Neutrophil (primary cell): ENCODE results near the gene TASP1.
"Not testable (repeated sequence)": the region's sequence is repeated elsewhere in the genome, so short reads cannot be mapped to it uniquely, and the experiment has no call there.

Experiments used
- H3K27ac ChIP-seq: fragments of 200-600 bp; sonication (generic); 2 replicates; pipeline ENCODE4 v1.5.1; 2016; ENCODE audit warnings: mild to moderate bottlenecking, moderate library complexity
- H3K27me3 ChIP-seq: fragments of 200-600 bp; sonication (generic); 2 replicates; pipeline ENCODE4 v1.6.0; 2016; ENCODE audit warnings: mild to moderate bottlenecking
- H3K36me3 ChIP-seq: fragments of 200-600 bp; sonication (generic); 2 replicates; pipeline ENCODE4 v1.5.1; 2017
- H3K4me1 ChIP-seq, 2 experiments: fragments of 200-600 bp in 1 of 2; sonication (generic) in 1 of 2; 1 replicate in 1 of 2; 2 replicates in 1 of 2; pipeline versions ENCODE4 v1.5.1 to v1.6.1; 2013 to 2016; ENCODE audit warnings: low read depth in 1 of 2, low read length in 1 of 2, mild to moderate bottlenecking in 1 of 2, moderate library complexity in 1 of 2; ENCODE audit not compliant: control insufficient read depth in 1 of 2, insufficient read depth in 1 of 2
- H3K4me3 ChIP-seq, 2 experiments: fragments of 200-600 bp in 1 of 2; sonication (generic) in 1 of 2; 1 replicate in 1 of 2; 2 replicates in 1 of 2; pipeline ENCODE4 v1.5.1; 2013 to 2016; ENCODE audit warnings: low read depth in 1 of 2, low read length in 1 of 2, mild to moderate bottlenecking in 1 of 2, moderate library complexity in 1 of 2
- H3K9me3 ChIP-seq: fragments of 200-600 bp; sonication (generic); 2 replicates; pipeline ENCODE4 v1.5.1; 2016
- TF ChIP-seq, protein P1 (sequence below): fragments of 200-600 bp; sonication (generic); IDR thresholded peaks from 2 replicates; pipeline ENCODE4 v1.5.1; 2016; ENCODE audit warnings: antibody characterized with exemption

The TASP1 gene

GRCh38 chr20:13625304-13625979 lies 13.3 kb downstream of the TASP1 start:
- H3K36me3 ChIP-seq, result no peaks in the 10 kb centered on the region
- no peak overlapping the region for H3K27ac ChIP-seq
- H3K4me1 ChIP-seq, result no peaks in the 10 kb centered on the region
- no peaks in the 10 kb centered on the region for H3K27me3 ChIP-seq
- H3K9me3 ChIP-seq, result no peaks in the 10 kb centered on the region
- H3K4me3 ChIP-seq, result no peak overlapping the region
- TF ChIP-seq, protein P1, sequence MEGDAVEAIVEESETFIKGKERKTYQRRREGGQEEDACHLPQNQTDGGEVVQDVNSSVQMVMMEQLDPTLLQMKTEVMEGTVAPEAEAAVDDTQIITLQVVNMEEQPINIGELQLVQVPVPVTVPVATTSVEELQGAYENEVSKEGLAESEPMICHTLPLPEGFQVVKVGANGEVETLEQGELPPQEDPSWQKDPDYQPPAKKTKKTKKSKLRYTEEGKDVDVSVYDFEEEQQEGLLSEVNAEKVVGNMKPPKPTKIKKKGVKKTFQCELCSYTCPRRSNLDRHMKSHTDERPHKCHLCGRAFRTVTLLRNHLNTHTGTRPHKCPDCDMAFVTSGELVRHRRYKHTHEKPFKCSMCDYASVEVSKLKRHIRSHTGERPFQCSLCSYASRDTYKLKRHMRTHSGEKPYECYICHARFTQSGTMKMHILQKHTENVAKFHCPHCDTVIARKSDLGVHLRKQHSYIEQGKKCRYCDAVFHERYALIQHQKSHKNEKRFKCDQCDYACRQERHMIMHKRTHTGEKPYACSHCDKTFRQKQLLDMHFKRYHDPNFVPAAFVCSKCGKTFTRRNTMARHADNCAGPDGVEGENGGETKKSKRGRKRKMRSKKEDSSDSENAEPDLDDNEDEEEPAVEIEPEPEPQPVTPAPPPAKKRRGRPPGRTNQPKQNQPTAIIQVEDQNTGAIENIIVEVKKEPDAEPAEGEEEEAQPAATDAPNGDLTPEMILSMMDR, result no peak

- H3K27me3 ChIP-seq, H3K9me3 ChIP-seq, H3K4me1 ChIP-seq, H3K36me3 ChIP-seq, H3K4me3 ChIP-seq, H3K27ac ChIP-seq: not testable (repeated sequence)
Measured at GRCh38 chr20:13619415-13619814, 19.3 kb downstream of the TASP1 start.

DNA sequence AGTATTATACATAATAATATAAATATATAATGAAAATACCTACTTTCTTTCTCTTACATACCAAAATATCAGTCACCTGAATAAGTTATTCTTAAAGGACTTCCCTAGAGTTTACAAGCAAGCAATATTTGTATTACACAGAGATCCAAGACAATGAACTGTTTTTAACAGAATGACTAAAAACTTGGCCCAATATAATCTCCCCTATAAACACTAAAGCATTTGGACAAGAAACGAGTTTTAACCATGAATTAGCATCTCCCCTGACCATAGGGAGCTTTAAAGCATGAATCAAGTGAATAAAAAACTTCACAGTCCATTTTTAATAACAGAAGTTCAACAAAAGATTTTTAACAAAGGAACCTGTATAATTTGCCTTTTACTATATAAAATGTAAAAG lies 20.3 kb downstream of the TASP1 start:
- not testable (repeated sequence) for H3K4me1 ChIP-seq, H3K9me3 ChIP-seq, H3K27ac ChIP-seq, H3K36me3 ChIP-seq, H3K27me3 ChIP-seq, H3K4me3 ChIP-seq

GRCh38 chr20:13617585-13617984 lies 21.1 kb downstream of the TASP1 start:
- H3K4me3 ChIP-seq, H3K27ac ChIP-seq, H3K36me3 ChIP-seq, H3K9me3 ChIP-seq, H3K27me3 ChIP-seq, H3K4me1 ChIP-seq: not testable (repeated sequence)

- H3K27ac ChIP-seq, H3K36me3 ChIP-seq, H3K4me3 ChIP-seq, H3K27me3 ChIP-seq, H3K9me3 ChIP-seq, H3K4me1 ChIP-seq: not testable (repeated sequence)
Measured at GRCh38 chr20:13616713-13617112, 22.0 kb downstream of the TASP1 start.

GRCh38 chr20:13613917-13614316 lies 24.8 kb downstream of the TASP1 start:
- no peaks in the 10 kb centered on the region for H3K36me3 ChIP-seq
- no peaks in the 10 kb centered on the region for H3K9me3 ChIP-seq
- H3K27me3 ChIP-seq, result no peaks in the 10 kb centered on the region
- H3K27ac ChIP-seq, result no peak overlapping the region
- TF ChIP-seq, protein P1, result no peak
- no peak overlapping the region for H3K4me3 ChIP-seq
- no peaks in the 10 kb centered on the region for H3K4me1 ChIP-seq

GRCh38 chr20:13611611-13612125 lies 27.1 kb downstream of the TASP1 start:
- Histone ChIP-seq H3K27me3 (no peaks in the 10 kb centered on the region), H3K4me1 (no peaks in the 10 kb centered on the region), H3K36me3 (no peaks in the 10 kb centered on the region), H3K27ac (no peak overlapping the region), H3K4me3 (no peak overlapping the region), H3K9me3 (no peaks in the 10 kb centered on the region)
- TF ChIP-seq, protein P1, result no peak
